Prostate gland (tissue), 2 donors: ENCODE results near the gene TNKS1BP1. TPM values are rescaled to one million over a fixed set of nuclear protein-coding genes. Genes with fewer than 3 reads are reported as not detected.
A peak's percentile ranks its signal among the peaks of the same experiment; 100 is the strongest.

Source experiments
- DNase-seq: peaks from one replicate; pipeline ENCODE4 v3.0.0-alpha.2; 2019; ENCODE audit warnings: low spot score
- H3K27ac ChIP-seq, 2 donors: fragments of 200-600 bp; sonication (generic); 2 replicates each; pipeline ENCODE4 v1.5.1; 2017 to 2019
- H3K27me3 ChIP-seq: fragments of 200-600 bp; sonication (generic); replicated peaks from 2 replicates; pipeline ENCODE4 v1.5.1; 2019; ENCODE audit not compliant: insufficient read depth
- H3K36me3 ChIP-seq, 2 donors: fragments of 200-600 bp; sonication (generic); 1 replicate in 1 of 2; 2 replicates in 1 of 2; pipeline versions ENCODE4 v1.5.1 to v1.8.1; 2017 to 2019
- H3K4me1 ChIP-seq: fragments of 200-600 bp; sonication (generic); replicated peaks from 2 replicates; pipeline ENCODE4 v1.5.1; 2019
- H3K4me3 ChIP-seq, 2 donors: fragments of 200-600 bp; sonication (generic); 2 replicates each; pipeline ENCODE4 v1.5.1; 2017 to 2019
- H3K9me3 ChIP-seq: fragments of 200-600 bp; sonication (generic); 2 replicates; pipeline ENCODE4 v1.5.1; 2017
- POLR2A ChIP-seq: fragments of 450-650 bp; IDR thresholded peaks from one replicate; pipeline ENCODE4 v1.6.1; 2016; ENCODE audit warnings: antibody characterized with exemption, mild to moderate bottlenecking
- POLR2AphosphoS5 ChIP-seq: sonication (generic); formaldehyde crosslinking; IDR thresholded peaks from one replicate; pipeline ENCODE4 v1.6.1; 2017; ENCODE audit warnings: antibody characterized with exemption
- WGBS: methylation state at CpG from one replicate; pipeline ENCODE4 v1.1.5; 2018; 5-methylcytosine and 5-hydroxymethylcytosine counted together
- intact Hi-C: fragments of 100-400 bp; cut with DNase I; formaldehyde crosslinking; loops from one replicate; pipeline ENCODE4 v1.14.2; 2022
- total RNA-seq, 2 donors: library from RNA; depleted of rRNA; stranded (reverse); fragments of >200 nt; gene quantifications; one replicate each; pipeline ENCODE4 v1.1.0, GENCODE V29; 2016
- TF ChIP-seq, protein P1 (sequence below), 4 experiments: fragments of 200-600 bp in 2 of 4; fragments of 450-650 bp in 2 of 4; sonication (generic) in 2 of 4; IDR thresholded peaks; 1 replicate in 3 of 4; 2 replicates in 1 of 4; pipeline ENCODE4 v1.5.1; 2016 to 2019; ENCODE audit warnings: antibody characterized with exemption in 4 of 4, mild to moderate bottlenecking in 2 of 4, moderate library complexity in 2 of 4

TNKS1BP1 gene
- total RNA-seq, 2 donors from 2014 or later: 140 to 158 TPM

DNA sequence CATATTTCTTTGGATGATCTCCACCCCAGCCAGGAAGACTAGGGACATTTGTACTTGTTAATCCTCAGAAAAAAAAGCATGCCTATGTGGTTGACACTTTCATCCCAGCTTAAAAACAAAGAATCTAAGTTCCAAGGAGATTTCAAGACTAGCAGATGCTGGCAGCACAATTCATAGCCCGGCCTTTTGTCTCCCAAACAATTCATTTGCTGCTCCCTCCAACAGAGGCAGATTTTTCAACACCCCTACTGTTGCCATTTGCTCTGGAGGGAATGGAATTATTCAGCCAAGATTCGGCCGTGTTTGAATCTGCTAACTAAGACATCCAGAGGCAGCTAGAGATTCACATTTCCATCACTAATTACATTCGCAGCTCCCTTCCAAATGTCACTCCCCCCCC, 28.7 kb upstream of the TNKS1BP1 start:
- TF ChIP-seq, protein P1, sequence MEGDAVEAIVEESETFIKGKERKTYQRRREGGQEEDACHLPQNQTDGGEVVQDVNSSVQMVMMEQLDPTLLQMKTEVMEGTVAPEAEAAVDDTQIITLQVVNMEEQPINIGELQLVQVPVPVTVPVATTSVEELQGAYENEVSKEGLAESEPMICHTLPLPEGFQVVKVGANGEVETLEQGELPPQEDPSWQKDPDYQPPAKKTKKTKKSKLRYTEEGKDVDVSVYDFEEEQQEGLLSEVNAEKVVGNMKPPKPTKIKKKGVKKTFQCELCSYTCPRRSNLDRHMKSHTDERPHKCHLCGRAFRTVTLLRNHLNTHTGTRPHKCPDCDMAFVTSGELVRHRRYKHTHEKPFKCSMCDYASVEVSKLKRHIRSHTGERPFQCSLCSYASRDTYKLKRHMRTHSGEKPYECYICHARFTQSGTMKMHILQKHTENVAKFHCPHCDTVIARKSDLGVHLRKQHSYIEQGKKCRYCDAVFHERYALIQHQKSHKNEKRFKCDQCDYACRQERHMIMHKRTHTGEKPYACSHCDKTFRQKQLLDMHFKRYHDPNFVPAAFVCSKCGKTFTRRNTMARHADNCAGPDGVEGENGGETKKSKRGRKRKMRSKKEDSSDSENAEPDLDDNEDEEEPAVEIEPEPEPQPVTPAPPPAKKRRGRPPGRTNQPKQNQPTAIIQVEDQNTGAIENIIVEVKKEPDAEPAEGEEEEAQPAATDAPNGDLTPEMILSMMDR (IDR thresholded peaks at IDR 0.05): no peak
- no peak for TF ChIP-seq POLR2A
- no peak for TF ChIP-seq POLR2AphosphoS5
- no peaks in the 10 kb centered on the region for H3K36me3 ChIP-seq
- H3K4me3 ChIP-seq: no peak overlapping the region
- H3K27ac ChIP-seq: no peak overlapping the region
- WGBS: 64% methylated on average over 4 of the region's 4 CpGs
- no peaks in the 10 kb centered on the region for H3K27me3 ChIP-seq
- no peak for DNase-seq
- H3K4me1 ChIP-seq: no peaks in the 10 kb centered on the region
- H3K9me3 ChIP-seq: no peaks in the 10 kb centered on the region
- intact Hi-C loops: no loop called here

DNA sequence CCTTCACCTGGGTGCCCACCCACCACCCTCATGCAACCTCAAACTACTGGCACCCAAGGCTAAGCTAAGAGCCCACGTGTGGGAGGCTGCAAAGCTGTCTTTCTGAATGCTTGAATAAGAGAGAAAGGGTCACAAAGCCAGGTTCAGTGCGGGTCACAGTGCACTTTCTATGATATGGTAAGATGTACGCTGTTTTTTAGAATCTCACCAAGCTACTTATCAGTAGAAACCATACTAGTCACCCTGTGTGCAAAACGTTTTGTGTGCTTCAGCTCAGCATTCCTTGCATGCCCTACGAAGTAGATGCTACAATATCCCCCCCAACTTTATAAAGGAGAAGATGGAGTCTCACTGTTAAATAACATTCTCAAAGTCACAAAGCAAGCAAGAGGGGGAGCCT, 28.3 kb upstream of the TNKS1BP1 start:
- intact Hi-C loops: no loop called here
- no peak for TF ChIP-seq POLR2AphosphoS5
- TF ChIP-seq POLR2A: no peak
- TF ChIP-seq, protein P1 (IDR thresholded peaks at IDR 0.05): no peak
- Histone ChIP-seq H3K27me3 (no peaks in the 10 kb centered on the region), H3K9me3 (no peaks in the 10 kb centered on the region), H3K27ac (no peak overlapping the region), H3K36me3 (no peaks in the 10 kb centered on the region), H3K4me1 (no peaks in the 10 kb centered on the region), H3K4me3 (no peak overlapping the region)
- WGBS: 76% methylated on average over 5 of the region's 5 CpGs
- DNase-seq: no peak

DNA sequence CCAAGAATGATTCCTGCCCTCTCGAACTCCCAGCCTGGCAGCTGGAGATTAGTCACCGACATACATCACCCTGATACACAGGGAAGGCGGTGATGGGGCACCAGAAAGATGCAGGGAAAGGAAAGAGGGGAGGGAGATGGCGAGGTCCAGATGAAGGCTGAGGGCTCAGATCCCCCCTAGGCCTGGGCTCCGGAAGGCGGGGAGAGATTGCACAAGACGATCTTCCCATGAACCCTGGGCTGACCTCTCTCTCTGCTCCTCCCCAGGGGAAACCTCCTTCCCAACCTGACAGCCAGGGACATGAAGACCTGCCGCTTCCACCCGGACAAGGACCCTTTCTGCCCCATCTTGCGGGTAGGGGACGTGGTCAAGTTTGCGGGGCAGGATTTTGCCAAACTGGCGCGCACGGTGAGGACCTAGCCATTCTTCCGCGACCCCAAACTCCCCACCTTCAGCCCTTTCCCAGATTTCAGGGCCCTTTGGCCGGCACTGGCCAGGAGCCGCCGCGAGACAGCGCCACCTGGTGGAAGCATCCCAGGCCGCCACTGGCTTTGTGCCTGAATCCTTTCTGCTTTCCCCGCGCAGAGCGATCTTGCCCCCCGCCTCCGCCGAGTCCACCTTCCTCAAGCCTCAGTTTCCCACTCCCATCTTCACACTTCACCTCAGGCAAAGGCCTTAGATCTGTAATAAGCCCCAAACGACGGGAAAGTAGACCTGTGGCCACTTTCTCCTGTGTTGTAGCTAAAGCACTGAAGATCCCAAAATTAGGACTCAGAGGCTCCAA, 24.9 kb upstream of the TNKS1BP1 start:
- Histone ChIP-seq H3K27me3 (no peaks in the 10 kb centered on the region), H3K4me1 (no peaks in the 10 kb centered on the region), H3K4me3 (no peak overlapping the region), H3K9me3 (no peaks in the 10 kb centered on the region), H3K36me3 (no peaks in the 10 kb centered on the region), H3K27ac (no peak overlapping the region)
- TF ChIP-seq POLR2A: no peak
- TF ChIP-seq POLR2AphosphoS5: no peak
- TF ChIP-seq, protein P1 (IDR thresholded peaks at IDR 0.05): peak; percentile 71 to 82 (median 80)
- WGBS: 23% methylated on average over 31 of the region's 31 CpGs
- peak; percentile 23 for DNase-seq
- intact Hi-C loops: loop anchor here (5.0 to 10.0 kb wide), 2 partner anchors 108 to 175 kb away; no protein-coding TSS in a partner anchor

DNA sequence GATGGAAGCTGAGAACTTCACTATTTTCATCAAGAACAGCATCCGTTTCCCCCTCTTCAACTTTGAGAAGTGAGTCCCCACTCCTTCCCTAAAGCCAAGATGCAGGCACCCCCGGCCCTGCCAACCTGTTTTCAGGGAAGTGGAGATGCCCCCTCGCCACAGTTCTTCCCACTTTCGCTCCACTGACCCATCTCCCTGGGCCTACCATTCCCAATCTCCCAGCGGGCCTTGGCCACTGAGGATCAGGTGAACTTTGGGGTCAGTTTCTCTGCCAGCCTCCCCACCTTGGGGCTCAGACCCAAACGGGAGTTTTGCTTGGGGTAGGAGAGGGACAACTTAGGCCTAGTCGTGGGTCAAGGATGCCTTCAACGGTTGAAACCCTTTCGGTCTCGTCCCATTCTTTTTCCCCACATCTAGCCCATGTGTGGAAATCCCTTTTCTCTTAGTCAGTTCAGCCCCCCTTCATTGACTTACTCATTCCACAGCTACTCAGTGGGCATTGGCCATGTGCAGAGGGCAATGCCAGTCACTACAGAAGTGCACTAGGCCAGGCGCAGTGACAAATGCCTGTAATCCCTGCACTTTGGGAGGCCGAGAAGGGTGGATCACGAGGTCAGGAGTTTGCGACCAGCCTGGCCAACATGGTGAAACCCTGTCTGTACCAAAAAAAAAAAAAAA, 24.0 kb upstream of the TNKS1BP1 start:
- DNase-seq: no peak
- H3K36me3 ChIP-seq: no peaks in the 10 kb centered on the region

More for the DNA sequence above, 24.0 kb upstream of the TNKS1BP1 start:
- H3K27ac ChIP-seq: no peak overlapping the region
- intact Hi-C loops: loop anchor here (5.0 to 10.0 kb wide), 2 partner anchors 109 to 176 kb away; no protein-coding TSS in a partner anchor
- H3K4me1 ChIP-seq: no peaks in the 10 kb centered on the region
- H3K27me3 ChIP-seq: no peaks in the 10 kb centered on the region
- H3K4me3 ChIP-seq: no peak overlapping the region
- no peaks in the 10 kb centered on the region for H3K9me3 ChIP-seq
- 92% methylated on average over 14 of the region's 14 CpGs for WGBS
- TF ChIP-seq, protein P1 (IDR thresholded peaks at IDR 0.05): no peak
- TF ChIP-seq POLR2A (no peak), POLR2AphosphoS5 (no peak)
